ENCODE results near the gene WIF1.

The WIF1 gene

DNA sequence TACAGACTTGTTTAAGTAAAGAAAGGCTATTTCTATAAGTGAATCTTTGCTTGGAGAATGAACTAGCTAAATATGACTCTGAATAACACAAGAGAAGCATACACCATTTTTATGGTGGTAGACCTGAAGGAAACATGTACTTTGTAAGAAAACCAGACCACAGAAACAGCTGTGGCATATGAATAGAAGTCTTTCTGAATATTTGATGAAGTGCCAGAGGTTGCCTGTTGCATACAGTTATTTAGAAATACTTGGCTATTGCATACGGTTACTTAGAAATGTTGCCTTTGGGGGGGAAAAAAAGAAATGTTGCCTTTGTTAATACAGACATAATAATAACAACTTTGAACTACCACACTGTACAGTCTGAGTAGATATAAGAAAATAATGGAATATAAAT lies 31.5 kb upstream of the WIF1 start:
- no peak overlapping the region for H3K9ac ChIP-seq (ENCODE audit: low read length)
- no peaks in the 10 kb centered on the region for H3K36me3 ChIP-seq (ENCODE audit: control insufficient read depth, insufficient read depth, low read length)
- no peak overlapping the region for H3K4me3 ChIP-seq (ENCODE audit: low read depth, low read length)
- H3K27me3 ChIP-seq (ENCODE audit: control insufficient read depth, insufficient read depth, low read length) = no peaks in the 10 kb centered on the region
- no peaks in the 10 kb centered on the region for H3K9me3 ChIP-seq (ENCODE audit: control insufficient read depth, insufficient read depth, low read depth, low read length)
- no peak overlapping the region for H3K27ac ChIP-seq (ENCODE audit: low read depth, low read length)
- no peaks in the 10 kb centered on the region for H3K4me1 ChIP-seq (ENCODE audit: control insufficient read depth, insufficient read depth, low read length)

DNA sequence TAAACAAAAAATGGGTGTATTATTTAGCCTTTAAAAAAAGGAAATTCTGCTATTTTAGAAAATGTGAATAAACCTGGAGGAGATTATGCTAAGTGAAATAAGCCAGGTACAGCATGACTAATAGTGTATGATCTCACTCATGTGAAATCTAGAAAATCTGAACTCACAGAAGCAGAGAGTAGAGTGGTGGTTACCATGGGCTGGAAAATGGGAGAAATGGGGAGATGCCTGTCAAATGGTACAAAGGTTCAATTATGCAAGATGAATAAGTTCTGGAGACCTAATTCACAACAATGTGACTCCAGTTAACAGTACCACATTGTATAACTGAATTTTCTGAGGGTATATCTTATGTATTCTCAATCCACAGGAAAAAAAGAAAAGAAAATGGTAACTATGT lies 30.9 kb upstream of the WIF1 start:
- Histone ChIP-seq H3K4me1 (ENCODE audit: control insufficient read depth, insufficient read depth, low read length) (no peaks in the 10 kb centered on the region), H3K27me3 (ENCODE audit: control insufficient read depth, insufficient read depth, low read length) (no peaks in the 10 kb centered on the region), H3K36me3 (ENCODE audit: control insufficient read depth, insufficient read depth, low read length) (no peaks in the 10 kb centered on the region), H3K9me3 (ENCODE audit: control insufficient read depth, insufficient read depth, low read depth, low read length) (no peaks in the 10 kb centered on the region), H3K4me3 (ENCODE audit: low read depth, low read length) (no peak overlapping the region), H3K27ac (ENCODE audit: low read depth, low read length) (no peak overlapping the region), H3K9ac (ENCODE audit: low read length) (no peak overlapping the region)

GRCh38 chr12:65147312-65147905 lies 26.3 kb upstream of the WIF1 start:
- H3K4me3 ChIP-seq (ENCODE audit: low read depth, low read length) = no peak overlapping the region
- no peaks in the 10 kb centered on the region for H3K27me3 ChIP-seq (ENCODE audit: control insufficient read depth, insufficient read depth, low read length)
- H3K36me3 ChIP-seq (ENCODE audit: control insufficient read depth, insufficient read depth, low read length) = no peaks in the 10 kb centered on the region
- H3K4me1 ChIP-seq (ENCODE audit: control insufficient read depth, insufficient read depth, low read length) = no peaks in the 10 kb centered on the region
- H3K9ac ChIP-seq (ENCODE audit: low read length) = no peak overlapping the region
- H3K9me3 ChIP-seq (ENCODE audit: control insufficient read depth, insufficient read depth, low read depth, low read length) = no peaks in the 10 kb centered on the region
- no peak overlapping the region for H3K27ac ChIP-seq (ENCODE audit: low read depth, low read length)

DNA sequence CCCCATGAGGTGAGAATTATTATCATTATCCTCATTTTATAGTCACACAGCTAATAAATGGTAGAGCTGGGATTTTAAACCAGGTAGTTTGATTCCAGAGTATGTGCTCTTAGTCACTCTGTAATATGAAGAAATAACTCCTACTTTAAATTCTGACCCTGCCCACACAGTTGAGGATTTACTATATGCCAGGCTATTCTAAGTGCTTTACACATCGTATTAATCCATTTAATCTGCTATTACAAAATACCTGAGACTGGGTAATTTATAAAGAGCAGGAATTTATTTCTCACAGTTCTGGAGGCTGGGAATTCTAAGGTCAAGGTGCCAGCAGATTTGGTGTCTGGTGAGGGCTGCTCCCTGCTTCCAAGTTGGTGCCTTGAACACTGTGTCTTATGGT lies 19.6 kb upstream of the WIF1 start:
- H3K27ac ChIP-seq (ENCODE audit: low read depth, low read length) = no peak overlapping the region
- H3K9ac ChIP-seq (ENCODE audit: low read length) = no peak overlapping the region
- no peaks in the 10 kb centered on the region for H3K27me3 ChIP-seq (ENCODE audit: control insufficient read depth, insufficient read depth, low read length)
- no peak overlapping the region for H3K4me3 ChIP-seq (ENCODE audit: low read depth, low read length)
- H3K9me3 ChIP-seq (ENCODE audit: control insufficient read depth, insufficient read depth, low read depth, low read length) = no peaks in the 10 kb centered on the region
- no peaks in the 10 kb centered on the region for H3K36me3 ChIP-seq (ENCODE audit: control insufficient read depth, insufficient read depth, low read length)
- no peaks in the 10 kb centered on the region for H3K4me1 ChIP-seq (ENCODE audit: control insufficient read depth, insufficient read depth, low read length)

GRCh38 chr12:65139389-65139788 lies 18.3 kb upstream of the WIF1 start:
- H3K4me3 ChIP-seq (ENCODE audit: low read depth, low read length) = no peak overlapping the region
- no peaks in the 10 kb centered on the region for H3K9me3 ChIP-seq (ENCODE audit: control insufficient read depth, insufficient read depth, low read depth, low read length)
- no peaks in the 10 kb centered on the region for H3K27me3 ChIP-seq (ENCODE audit: control insufficient read depth, insufficient read depth, low read length)
- no peaks in the 10 kb centered on the region for H3K4me1 ChIP-seq (ENCODE audit: control insufficient read depth, insufficient read depth, low read length)
- H3K27ac ChIP-seq (ENCODE audit: low read depth, low read length) = no peak overlapping the region
- H3K36me3 ChIP-seq (ENCODE audit: control insufficient read depth, insufficient read depth, low read length) = no peaks in the 10 kb centered on the region
- no peak overlapping the region for H3K9ac ChIP-seq (ENCODE audit: low read length)

DNA sequence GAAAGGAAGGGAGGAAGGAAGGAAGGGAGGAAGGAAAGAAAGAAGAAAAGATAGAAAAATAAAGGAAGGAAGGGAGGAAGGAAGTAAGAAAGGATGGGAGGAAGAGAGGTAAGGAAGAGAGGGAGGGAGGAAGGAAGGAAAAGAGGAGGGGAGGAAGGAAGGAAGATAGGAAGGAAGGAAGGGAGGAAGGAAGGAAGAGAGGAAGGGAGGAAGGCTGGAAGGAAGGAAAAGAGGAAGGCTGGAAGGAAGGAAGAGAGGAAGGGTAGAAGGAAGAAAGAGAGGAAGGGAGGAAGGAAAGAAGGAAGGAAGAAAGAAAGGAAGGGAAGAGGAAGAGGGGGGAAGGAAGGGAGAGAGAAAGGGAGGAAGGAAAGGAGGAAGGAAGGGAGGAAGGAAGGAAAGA lies 12.8 kb upstream of the WIF1 start:
- no peaks in the 10 kb centered on the region for H3K9me3 ChIP-seq (ENCODE audit: control insufficient read depth, insufficient read depth, low read depth, low read length)
- H3K27me3 ChIP-seq (ENCODE audit: control insufficient read depth, insufficient read depth, low read length) = peaks cover 11% of the 10 kb centered on the region; the same call in 1 of the 2 replicates
- H3K4me1 ChIP-seq (ENCODE audit: control insufficient read depth, insufficient read depth, low read length) = no peaks in the 10 kb centered on the region
- no peak overlapping the region for H3K4me3 ChIP-seq (ENCODE audit: low read depth, low read length)
- H3K36me3 ChIP-seq (ENCODE audit: control insufficient read depth, insufficient read depth, low read length) = no peaks in the 10 kb centered on the region
- no peak overlapping the region for H3K27ac ChIP-seq (ENCODE audit: low read depth, low read length)
- H3K9ac ChIP-seq (ENCODE audit: low read length) = no peak overlapping the region

GRCh38 chr12:65126482-65126881 lies 5.4 kb upstream of the WIF1 start:
- no peaks in the 10 kb centered on the region for H3K4me1 ChIP-seq (ENCODE audit: control insufficient read depth, insufficient read depth, low read length)
- no peaks in the 10 kb centered on the region for H3K36me3 ChIP-seq (ENCODE audit: control insufficient read depth, insufficient read depth, low read length)
- H3K27me3 ChIP-seq (ENCODE audit: control insufficient read depth, insufficient read depth, low read length) = peaks cover 40% of the 10 kb centered on the region
- H3K9ac ChIP-seq (ENCODE audit: low read length) = no peak overlapping the region
- no peak overlapping the region for H3K27ac ChIP-seq (ENCODE audit: low read depth, low read length)
- H3K9me3 ChIP-seq (ENCODE audit: control insufficient read depth, insufficient read depth, low read depth, low read length) = no peaks in the 10 kb centered on the region
- H3K4me3 ChIP-seq (ENCODE audit: low read depth, low read length) = no peak overlapping the region

- Histone ChIP-seq H3K4me1 (ENCODE audit: control insufficient read depth, insufficient read depth, low read length) (no peaks in the 10 kb centered on the region), H3K36me3 (ENCODE audit: control insufficient read depth, insufficient read depth, low read length) (no peaks in the 10 kb centered on the region), H3K4me3 (ENCODE audit: low read depth, low read length) (no peak overlapping the region), H3K27ac (ENCODE audit: low read depth, low read length) (no peak overlapping the region), H3K9me3 (ENCODE audit: control insufficient read depth, insufficient read depth, low read depth, low read length) (no peaks in the 10 kb centered on the region), H3K9ac (ENCODE audit: low read length) (no peak overlapping the region), H3K27me3 (ENCODE audit: control insufficient read depth, insufficient read depth, low read length) (peaks cover 45% of the 10 kb centered on the region)
These were observed 4.9 kb upstream of the WIF1 start for GRCh38 chr12:65125975-65126374.

- no peaks in the 10 kb centered on the region for H3K36me3 ChIP-seq (ENCODE audit: control insufficient read depth, insufficient read depth, low read length)
- H3K27ac ChIP-seq (ENCODE audit: low read depth, low read length) = no peak overlapping the region
- H3K9me3 ChIP-seq (ENCODE audit: control insufficient read depth, insufficient read depth, low read depth, low read length) = no peaks in the 10 kb centered on the region
- H3K27me3 ChIP-seq (ENCODE audit: control insufficient read depth, insufficient read depth, low read length) = peaks cover 52% of the 10 kb centered on the region
- H3K4me1 ChIP-seq (ENCODE audit: control insufficient read depth, insufficient read depth, low read length) = no peaks in the 10 kb centered on the region
- no peak overlapping the region for H3K9ac ChIP-seq (ENCODE audit: low read length)
- H3K4me3 ChIP-seq (ENCODE audit: low read depth, low read length) = no peak overlapping the region
These were observed 4.1 kb upstream of the WIF1 start for GRCh38 chr12:65125247-65125646.

- Histone ChIP-seq H3K9me3 (ENCODE audit: control insufficient read depth, insufficient read depth, low read depth, low read length) (no peaks in the 10 kb centered on the region), H3K4me1 (ENCODE audit: control insufficient read depth, insufficient read depth, low read length) (no peaks in the 10 kb centered on the region), H3K36me3 (ENCODE audit: control insufficient read depth, insufficient read depth, low read length) (no peaks in the 10 kb centered on the region), H3K9ac (ENCODE audit: low read length) (no peak overlapping the region), H3K4me3 (ENCODE audit: low read depth, low read length) (no peak overlapping the region), H3K27me3 (ENCODE audit: control insufficient read depth, insufficient read depth, low read length) (peaks cover 69% of the 10 kb centered on the region), H3K27ac (ENCODE audit: low read depth, low read length) (no peak overlapping the region)
These were observed 2.4 kb upstream of the WIF1 start for GRCh38 chr12:65123435-65124063.

- no peak overlapping the region for H3K9ac ChIP-seq (ENCODE audit: low read length)
- H3K27ac ChIP-seq (ENCODE audit: low read depth, low read length) = no peak overlapping the region
- H3K4me1 ChIP-seq (ENCODE audit: control insufficient read depth, insufficient read depth, low read length) = no peaks in the 10 kb centered on the region
- peaks cover 75% of the 10 kb centered on the region for H3K27me3 ChIP-seq (ENCODE audit: control insufficient read depth, insufficient read depth, low read length)
- H3K9me3 ChIP-seq (ENCODE audit: control insufficient read depth, insufficient read depth, low read depth, low read length) = no peaks in the 10 kb centered on the region
- no peaks in the 10 kb centered on the region for H3K36me3 ChIP-seq (ENCODE audit: control insufficient read depth, insufficient read depth, low read length)
- H3K4me3 ChIP-seq (ENCODE audit: low read depth, low read length) = no peak overlapping the region
These were observed 1.6 kb upstream of the WIF1 start for GRCh38 chr12:65122703-65123102.

All from HUES6 (cell line).